T1000 (cell line): ENCODE data around the gene PTPRN2.
"Not testable (repeated sequence)": the region's sequence is repeated elsewhere in the genome, so short reads cannot be mapped to it uniquely, and the experiment has no call there.

Source experiments
- DNase-seq: peaks from one replicate; lab custom pipeline; 2025; ENCODE audit warnings: mixed read lengths; lab: John Stamatoyannopoulos, UW

Gene PTPRN2

DNA sequence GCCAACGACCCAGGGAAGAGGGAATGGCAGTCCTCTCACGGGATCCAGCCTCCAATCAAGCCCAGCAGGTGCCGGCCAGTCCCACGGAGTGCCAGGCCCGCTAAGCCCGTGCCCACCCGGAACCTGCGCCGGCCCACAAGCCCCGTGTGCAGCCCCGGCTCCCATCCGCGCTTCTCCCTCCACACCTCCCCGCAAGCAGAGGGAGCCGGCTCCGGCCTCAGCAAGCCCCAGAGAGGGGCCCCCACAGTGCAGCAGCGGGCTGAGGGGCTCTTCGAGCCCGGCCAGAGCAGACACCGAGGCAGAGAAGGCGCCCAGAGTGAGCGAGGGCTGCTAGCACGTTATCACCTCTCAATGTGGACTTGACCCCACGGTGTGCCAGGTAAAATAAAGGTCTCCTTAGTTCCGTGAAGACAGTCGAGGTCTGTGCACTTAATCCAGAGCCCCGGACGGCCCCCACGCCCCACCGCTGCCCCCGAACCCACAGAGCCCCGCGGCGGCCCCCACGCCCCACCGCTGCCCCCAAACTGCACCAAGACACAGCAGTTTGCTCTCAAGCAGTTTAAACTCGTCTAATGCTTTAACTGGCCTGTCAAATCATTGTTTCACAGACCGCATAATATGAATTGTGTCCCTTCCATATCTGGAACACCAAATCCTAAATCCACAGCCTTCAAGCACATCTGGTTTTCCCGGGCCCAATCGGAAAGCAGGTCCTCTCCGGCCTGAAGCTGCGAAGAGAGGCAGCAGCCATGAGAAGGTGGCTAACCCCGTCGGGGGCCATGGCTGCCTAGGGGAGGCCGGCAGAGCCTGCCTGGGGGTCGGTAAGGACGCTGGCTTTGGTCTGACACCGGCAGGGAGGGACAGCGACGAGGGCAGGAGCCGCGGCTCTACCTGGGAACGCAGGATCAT lies 307.8 kb downstream of the PTPRN2 start:
- no peak for DNase-seq

DNA sequence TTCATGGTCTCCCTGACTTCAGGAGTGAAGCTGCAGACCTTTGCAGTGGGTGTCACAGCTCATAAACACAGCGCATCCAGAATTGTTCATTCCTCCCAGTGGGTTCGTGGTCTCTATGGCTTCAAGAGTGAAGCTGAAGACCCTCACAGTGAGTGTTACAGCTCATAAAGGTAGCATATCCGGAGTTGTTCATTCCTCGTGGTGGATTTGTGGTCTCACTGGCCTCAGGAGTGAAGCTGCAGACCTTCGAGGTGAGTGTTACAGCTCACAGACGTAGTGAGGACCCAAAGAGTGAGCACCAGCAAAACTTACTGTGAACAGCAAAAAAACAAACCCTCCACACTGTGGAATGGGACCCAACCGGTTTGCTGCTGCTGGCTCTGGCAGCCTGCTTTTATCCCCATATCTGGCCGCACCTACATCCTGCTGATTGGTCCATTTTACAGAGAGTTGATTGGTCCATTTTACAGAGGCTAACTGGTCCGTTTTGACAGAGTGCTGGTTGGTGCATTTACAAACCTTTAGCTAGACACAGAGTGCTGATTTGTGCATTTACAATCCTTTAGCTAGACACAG lies 308.8 kb downstream of the PTPRN2 start:
- DNase-seq, result no peak

DNA sequence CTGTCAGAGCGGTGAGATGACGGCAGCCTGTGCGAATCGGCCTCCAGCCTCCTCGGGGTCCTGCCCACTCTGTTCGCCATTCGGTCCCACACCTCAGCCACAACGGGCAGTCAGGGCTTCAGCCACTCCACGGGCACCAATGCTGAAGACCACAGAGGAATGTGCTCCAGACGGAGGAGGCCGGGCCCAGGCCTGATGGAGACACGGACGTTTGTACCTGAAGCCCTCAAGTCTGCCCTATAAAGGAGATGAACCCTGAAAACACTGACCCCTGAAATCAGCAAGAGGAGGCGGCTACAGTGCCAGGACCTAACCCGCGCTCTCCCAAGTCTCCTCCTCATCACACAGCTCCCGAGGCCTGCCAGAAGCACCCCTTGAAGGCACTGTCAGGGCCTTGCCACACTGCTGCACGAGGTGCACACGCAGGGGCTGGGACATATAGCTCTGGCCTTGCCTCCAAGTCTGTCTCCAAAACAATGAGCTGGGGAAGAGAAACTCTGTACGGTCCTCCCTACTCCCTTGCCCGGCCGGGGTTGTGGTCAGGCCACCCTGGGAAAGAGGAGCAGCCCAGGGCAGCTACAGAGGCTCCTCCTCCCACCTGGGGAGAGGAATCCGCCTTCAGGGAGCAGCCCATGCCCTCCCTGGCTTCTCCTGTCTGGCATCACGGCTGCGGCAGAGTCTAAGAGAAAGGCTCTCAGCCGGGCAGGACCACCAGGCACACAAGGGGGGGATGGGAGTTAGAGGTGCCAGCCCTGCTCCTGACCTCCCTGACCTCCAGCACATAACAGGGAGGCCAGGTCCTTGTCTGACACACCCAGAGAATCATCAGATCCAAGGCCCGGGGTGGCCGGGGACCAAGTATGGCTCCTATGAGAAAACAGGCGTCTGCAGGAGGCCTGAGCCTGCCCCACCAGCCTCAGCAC lies 310.1 kb downstream of the PTPRN2 start:
- DNase-seq, result no peak

DNA sequence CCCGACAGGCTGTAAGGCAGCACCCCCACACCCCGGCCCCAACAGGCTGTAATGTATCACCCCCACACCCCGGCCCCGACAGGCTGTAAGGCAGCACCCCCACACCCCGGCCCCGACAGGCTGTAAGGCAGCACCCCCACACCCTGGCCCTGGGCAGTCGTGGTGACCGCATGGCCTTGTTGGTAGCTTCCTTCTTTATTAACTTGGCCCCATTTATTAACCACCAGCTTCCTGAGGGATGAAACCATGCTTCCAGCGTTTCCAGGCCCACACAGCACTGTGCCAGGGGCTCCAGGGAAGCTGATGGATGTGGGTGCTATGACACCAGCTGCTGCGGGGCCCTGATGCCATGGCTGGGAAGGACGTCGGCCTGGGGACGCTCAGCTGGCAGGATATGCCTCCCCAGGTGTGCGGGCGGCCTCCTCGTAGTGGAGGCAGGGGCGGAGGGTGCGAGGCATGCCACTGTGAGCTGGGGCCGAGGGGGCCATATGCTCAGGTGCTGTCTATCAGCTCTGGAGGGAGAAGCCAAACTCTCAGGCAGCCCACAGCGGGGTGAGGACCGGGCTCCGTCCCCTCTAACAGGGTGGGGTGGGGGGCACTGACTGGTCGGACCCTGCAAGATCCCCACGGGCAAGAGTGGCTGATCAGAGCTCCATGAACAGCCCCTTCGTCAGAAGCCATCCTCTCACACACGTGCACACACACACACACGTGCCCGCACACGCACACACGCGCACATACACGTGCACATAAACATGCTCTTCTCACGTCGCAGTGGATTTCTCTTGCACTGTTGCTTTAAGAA lies 311.0 kb downstream of the PTPRN2 start:
- DNase-seq, result no peak

DNA sequence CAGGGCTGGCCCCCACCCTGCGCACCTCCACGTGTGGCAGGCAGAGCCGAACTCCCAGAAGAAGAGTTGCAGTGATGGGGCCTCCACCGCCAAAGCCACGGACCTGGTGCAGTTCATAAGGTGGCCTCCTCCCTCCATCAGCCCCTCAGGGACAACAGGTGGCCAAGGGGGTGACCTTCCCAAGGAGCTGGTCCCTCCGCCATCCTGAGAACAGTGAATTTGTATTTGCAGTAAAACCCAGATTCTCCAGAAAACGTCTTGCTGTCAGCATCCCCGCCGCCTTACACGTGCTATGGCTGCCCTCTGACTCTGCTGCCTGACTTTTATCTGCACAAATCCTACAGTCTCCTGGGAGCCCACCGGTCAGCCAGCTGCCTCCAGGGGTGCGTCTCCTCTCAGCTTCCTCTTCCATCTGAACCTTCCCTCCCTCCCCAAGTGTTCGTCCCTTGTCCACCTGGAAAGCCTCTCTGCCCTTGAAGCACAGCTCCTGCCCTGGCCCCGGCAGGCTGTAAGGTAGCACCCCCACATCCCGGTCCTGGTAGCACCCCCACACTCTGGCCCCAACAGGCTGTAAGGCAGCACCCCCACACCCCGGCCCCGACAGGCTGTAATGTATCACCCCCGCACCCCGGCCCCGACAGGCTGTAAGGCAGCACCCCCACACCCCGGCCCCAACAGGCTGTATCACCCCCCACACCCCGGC lies 311.8 kb downstream of the PTPRN2 start:
- DNase-seq, result no peak

DNA sequence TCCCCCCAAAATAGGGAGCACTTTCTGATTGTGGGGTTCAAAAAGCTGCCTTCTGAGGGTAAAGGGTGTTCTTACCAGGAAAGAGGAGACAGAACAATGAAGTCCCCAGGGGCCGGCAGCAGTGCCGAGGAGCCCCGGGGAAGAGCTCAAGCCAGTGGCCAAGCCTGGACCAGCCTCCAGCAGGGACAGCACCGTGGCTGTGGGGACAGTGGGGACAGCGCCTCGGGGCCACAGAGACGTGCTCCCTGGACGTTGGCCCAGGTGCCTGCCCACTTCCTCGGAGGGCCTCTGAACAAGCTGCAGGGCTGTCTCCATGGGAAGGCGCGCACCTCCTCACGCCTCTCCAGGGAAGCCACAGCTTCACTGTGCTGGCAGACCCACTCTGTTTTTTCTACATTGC lies 312.6 kb downstream of the PTPRN2 start:
- DNase-seq, result no peak

DNA sequence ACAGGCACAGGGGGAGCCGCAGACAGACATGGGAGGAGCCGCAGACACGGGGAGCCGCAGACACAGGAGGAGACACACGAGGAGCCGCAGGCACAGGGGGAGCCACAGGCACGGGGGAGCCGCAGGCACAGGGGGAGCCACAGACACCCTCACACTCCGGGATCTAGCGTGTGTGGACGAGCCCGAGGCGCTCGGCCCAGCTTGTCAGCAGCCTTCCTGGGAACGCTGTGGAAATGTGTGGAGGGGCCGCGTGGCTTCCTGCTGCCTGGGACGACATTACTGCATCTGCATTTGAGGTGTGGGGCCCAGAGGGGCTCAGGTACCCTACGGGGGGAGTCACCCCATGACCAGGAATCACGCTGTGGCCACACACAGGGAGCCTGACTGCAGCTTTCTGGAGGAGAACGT lies 313.2 kb downstream of the PTPRN2 start:
- DNase-seq, result no peak

DNA sequence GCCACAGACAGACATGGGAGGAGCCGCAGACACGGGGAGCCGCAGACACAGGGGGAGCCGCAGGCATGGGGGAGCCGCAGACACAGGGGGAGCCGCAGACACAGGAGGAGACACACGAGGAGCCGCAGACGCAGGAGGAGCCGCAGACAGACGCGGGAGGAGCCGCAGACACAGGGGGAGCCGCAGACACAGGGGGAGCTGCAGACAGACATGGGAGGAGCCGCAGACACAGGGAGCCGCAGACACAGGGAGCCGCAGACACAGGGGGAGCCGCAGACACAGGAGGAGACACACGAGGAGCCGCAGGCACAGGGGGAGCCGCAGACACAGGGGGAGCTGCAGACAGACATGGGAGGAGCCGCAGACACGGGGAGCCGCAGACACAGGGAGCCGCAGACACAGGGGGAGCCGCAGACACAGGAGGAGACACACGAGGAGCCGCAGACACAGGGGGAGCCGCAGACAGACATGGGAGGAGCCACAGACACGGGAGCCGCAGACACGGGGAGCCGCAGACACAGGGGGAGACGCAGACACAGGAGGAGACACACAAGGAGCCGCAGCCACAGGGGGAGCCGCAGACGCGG lies 313.8 kb downstream of the PTPRN2 start:
- DNase-seq, result not testable (repeated sequence)

DNA sequence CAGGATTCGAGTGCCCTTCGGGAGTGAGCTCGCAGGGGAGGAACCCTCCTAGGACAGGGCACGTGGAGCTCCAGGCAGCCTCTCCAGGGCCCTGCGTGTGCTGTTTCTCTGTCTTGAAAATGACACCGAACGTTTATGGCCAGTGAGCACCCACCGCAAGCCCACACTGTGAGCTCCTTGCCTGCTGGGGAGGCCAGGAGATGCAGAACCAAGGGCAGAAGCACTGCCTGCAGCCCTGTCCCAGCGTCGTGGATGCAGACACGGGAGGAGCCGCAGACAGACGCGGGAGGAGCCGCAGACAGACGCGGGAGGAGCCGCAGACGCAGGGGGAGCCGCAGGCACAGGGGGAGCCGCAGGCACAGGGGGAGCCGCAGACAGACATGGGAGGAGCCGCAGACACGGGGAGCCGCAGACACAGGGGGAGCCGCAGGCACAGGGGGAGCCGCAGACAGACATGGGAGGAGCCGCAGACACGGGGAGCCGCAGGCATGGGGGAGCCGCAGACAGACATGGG lies 314.4 kb downstream of the PTPRN2 start:
- no peak for DNase-seq

DNA sequence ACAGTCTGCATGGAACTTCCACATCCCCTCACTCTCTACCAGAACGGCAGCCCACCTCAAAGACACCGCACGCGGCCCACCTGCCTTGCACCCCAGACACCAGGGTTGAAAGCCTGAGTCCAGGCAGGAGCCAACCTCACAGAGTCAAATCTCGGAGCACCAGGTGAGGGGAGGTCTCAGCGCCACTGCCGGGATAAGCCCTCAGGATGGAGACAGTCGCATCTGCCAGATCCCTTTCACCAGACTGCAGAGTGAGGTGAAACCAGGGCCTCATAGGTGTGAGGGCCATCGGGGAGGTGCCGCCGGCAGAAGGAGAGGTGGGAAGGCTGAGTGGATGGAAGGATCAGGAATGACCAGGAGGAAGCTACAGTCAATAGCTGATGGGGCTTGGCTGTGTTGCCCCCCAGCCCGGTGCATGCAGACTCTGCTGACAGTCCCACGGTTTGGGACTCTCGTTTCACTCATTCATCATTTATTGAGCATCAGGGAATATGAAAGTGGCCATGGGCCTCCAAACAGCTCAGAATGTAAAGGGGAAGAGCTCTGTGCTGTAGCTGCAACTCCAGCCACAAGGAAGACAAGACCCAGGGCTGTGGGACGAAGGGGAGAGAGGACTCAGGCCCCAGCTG lies 315.0 kb downstream of the PTPRN2 start:
- DNase-seq, result no peak

DNA sequence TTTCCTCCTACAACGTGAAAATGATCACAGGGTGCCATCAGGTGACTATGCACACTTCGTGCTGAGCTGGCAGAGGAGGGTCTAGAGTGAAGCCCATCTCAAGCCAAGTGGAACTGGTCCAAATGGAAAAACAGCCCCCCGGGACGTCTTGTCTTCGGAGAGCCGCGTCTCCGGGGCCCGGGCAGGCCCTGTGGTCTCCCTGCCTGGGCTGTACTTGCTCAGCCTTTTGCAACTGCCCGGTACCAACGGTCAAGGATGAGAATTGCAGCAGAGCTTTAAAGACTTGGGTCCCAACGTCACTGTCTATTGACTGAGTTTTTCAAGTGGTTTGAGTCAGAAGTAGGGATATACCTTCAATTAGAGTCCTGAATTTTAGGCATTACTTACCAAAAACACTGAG lies 315.5 kb downstream of the PTPRN2 start:
- DNase-seq, result no peak

DNA sequence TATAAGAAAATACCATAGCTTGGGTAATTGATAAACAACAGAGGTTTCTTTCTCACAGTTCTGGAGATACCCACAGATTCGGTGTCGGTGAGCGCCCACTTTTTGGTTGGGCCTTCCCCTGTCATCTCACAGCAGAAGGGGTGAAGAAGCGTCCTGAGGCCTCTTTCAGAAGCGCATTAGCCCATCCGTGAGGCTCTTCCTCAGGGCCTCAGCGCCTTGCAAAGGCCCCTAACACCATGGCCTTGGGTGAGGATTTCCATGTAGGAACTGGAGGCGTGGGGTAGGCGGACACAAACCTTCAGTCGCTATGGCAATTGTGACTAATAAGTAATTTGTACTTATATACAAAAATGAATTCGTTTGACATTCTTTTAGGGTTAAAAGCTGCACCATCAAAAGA lies 316.0 kb downstream of the PTPRN2 start:
- DNase-seq, result no peak

DNA sequence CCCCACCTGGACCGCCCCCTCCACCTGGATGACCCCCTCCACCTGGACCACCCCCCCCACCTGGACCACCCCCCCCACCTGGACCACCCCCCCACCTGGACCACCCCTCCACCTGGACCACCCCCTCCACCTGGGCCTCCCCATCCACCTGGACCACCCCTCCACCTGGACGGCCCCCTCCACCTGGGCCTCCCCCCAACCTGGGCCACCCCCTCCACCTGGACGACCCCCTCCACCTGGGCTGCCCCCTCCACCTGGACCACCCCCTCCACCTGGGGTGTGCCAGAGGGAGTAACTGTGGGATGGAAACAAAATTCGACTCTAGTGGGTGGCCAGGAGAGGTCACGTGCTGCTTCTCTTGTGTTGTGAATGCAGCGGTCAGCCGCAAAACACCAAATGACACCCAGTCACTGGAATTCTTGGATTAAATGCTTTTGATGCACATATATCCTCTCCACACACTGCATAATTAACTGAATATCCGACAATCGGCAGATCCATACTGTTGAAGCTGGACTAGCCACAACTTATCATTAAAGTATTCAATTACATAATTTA lies 316.7 kb downstream of the PTPRN2 start:
- DNase-seq, result no peak

DNA sequence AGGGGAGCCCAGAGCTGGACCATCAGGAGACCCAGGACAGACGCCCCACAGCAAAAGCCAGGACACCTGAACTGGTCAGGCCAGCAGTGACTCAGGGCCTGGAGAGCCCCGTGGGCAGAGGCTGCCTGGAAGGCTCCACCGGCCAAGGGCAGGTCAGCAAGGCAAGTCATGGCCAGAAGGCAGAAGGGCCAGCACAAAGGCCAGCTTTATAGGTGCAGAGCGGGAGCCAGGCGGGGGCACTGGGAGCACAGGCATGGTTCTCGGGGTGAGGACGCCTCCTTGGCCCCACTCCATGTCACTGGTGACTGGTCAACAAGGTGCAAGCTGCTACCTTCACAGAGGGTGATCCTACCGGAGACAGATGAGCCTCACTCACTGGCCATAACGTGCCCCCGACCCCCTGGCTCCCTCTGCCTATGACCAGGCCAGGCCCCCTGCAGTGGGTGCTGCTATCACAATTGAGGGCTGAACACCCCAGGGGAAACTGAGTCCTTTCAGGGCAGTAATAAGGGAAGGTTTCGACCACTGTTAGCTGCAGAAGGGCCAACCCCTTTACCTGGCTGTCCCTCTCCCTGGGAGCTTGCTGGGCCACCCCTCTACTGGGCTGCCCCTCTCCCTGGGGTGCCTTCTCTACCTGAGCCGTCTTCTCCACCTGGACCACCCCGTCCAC lies 317.4 kb downstream of the PTPRN2 start:
- DNase-seq, result no peak

DNA sequence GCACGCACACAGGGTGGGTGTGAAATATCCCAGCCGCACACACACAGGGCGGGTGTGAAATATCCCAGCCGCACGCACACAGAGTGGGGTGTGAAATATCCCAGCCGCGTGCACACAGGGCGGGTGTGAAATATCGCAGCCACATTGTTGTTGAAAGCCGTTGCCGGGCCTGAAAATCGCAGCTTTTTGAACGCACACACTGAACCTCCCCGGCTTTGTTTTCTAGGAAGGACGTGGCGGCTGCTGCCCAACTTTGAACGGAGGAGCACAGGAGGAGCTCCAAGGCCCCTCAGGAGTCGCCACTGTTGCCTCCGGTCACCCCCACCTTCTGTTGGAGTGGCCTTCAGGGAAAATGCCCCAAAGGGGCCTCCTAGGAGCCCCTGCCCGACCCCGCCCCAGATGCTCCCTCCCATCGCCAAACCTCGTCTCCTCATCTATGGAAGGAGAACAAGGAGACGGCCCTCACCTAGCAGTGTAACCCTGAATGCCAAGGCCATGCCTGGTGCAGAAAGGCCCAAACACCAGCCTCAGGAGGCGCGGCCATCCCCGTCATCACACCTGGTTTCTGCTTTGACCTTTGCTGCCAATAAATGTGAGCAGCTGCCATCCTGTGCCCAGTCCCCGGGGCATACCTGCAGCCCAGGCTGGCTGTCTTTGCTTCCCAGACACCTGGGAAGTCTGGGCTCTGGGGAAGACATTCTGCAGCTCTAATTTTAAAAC lies 318.6 kb downstream of the PTPRN2 start:
- no peak for DNase-seq

DNA sequence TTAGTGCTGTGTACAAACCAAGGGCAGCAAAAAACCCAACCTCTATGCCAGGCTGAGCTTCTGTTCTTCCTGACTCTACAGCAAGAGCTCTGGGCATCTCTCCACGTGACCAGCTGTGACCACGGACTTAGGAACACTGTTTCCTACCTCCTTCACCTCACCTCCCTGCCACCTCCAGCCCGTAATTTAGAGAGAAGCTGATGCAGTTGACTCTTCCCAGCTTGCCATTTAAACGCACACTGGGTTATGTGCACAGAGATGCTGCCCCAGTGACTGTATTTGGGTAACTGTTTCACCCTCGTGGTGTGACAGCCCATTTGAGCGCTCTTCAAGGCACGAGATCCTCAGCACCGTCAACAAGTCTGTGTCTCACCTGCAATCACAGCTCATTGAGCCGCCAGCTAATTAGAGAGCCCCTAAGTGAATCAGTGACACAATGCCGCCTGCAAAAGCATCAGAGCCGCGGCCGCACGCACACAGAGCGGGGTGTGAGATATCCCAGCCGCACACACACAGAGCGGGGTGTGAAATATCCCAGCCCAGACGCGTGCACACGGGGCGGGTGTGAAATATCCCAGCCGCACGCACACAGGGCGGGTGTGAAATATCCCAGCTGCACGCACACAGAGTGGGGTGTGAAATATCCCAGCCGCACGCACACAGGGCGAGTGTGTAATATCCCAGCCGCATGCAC lies 319.7 kb downstream of the PTPRN2 start:
- no peak for DNase-seq

DNA sequence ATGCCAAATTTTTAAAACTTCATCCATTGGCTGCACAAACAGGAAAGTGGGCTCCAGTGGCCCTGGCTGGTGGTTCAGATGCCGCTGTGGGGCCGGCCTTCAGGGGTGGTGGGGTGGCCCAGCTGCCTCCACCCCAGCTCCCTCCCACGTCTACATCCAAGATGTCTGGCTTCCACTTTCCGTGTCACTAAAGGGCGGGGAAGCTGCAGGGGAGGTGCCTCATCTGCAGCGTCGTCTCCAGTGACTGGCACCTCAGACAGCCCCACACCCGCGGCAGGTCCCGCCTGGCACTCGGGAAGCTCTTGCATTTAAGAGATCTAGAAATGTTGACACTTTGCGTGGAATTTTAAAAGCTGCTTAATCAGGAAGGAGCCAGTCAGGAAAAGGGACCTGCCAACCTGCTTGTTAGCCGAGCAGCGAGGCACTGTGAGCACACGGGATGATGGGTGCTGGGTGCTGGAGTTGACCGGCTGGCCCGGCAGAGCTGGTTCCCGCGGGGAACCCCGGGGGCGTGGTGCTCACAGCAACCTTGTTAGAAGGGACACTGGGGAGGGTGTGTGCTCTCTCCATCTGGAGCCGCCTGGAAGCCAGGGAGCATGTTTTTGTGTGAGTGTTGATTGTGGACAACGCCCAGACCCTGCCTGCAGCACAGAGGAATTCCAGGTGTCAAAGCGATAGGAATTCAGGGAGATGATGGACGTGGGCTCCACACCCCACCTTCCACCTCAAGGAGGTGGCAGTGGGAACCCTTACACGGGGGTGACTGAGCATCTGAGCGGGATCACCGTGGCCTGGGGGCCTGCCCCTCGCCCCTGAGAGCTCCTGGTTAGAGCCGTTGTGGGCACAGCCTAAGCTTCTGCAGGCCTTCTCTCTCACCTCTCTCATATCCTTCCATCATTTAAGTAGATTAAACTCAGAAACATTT lies 320.5 kb downstream of the PTPRN2 start:
- DNase-seq, result no peak
